HUES6 (cell line): Measurements from ENCODE around the gene ADGRB2.

Experiments
- H3K27ac ChIP-seq: 2 replicates; pipeline ENCODE4 v1.7.0; 2013; ENCODE audit warnings: low read depth, mild to moderate bottlenecking, low read length, inconsistent platforms
- H3K27me3 ChIP-seq: 2 replicates; pipeline ENCODE4 v1.6.1; 2013; ENCODE audit warnings: low read length; ENCODE audit not compliant: control insufficient read depth, insufficient read depth
- H3K36me3 ChIP-seq: 2 replicates; pipeline ENCODE4 v1.6.1; 2013; ENCODE audit warnings: low read length; ENCODE audit not compliant: control insufficient read depth, insufficient read depth
- H3K4me1 ChIP-seq: 2 replicates; pipeline ENCODE4 v1.6.1; 2013; ENCODE audit warnings: low read length; ENCODE audit not compliant: control insufficient read depth, insufficient read depth
- H3K4me3 ChIP-seq: 2 replicates; pipeline ENCODE4 v1.5.1; 2013; ENCODE audit warnings: low read depth, low read length
- H3K9ac ChIP-seq: one replicate; pipeline ENCODE4 v1.6.1; 2013; ENCODE audit warnings: mild to moderate bottlenecking, low read length
- H3K9me3 ChIP-seq: 2 replicates; pipeline ENCODE4 v1.6.1; 2013; ENCODE audit warnings: low read depth, low read length; ENCODE audit not compliant: control insufficient read depth, insufficient read depth

The ADGRB2 gene

DNA sequence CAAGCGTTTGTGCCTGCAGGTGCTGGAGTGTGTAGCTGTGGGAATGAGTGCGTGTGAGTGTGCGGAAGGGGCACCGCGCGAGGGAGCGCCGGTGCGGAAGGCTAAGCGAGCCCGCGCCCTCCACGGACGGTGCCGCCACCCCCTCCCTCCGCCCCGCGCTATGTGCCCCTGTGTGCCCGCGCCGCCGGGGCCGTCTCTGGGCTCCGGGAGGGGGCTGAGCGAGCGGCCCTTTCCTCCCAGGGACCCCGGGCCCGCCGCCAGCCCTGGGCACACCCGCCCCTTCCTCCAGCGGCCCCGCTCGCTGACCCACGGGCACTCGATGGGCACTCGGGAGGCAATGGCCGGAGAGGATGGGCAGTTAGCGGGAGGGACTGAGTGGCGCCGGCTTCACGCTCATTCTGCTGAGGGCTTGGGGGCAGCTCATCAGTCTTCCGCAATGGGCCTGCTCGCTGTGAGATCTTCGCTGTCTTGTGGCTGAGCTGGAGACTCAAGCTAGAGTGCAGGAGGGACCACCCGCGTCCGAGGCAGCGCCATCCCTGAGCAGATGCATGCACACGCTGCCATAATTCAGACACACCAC, 8.6 kb upstream of the ADGRB2 start:
- Histone ChIP-seq H3K9ac (no peak overlapping the region), H3K4me3 (peak overlapping the region; percentile 60), H3K27me3 (peaks cover 61% of the 10 kb centered on the region), H3K9me3 (no peaks in the 10 kb centered on the region), H3K4me1 (peaks cover 38% of the 10 kb centered on the region), H3K36me3 (no peaks in the 10 kb centered on the region), H3K27ac (no peak overlapping the region)

DNA sequence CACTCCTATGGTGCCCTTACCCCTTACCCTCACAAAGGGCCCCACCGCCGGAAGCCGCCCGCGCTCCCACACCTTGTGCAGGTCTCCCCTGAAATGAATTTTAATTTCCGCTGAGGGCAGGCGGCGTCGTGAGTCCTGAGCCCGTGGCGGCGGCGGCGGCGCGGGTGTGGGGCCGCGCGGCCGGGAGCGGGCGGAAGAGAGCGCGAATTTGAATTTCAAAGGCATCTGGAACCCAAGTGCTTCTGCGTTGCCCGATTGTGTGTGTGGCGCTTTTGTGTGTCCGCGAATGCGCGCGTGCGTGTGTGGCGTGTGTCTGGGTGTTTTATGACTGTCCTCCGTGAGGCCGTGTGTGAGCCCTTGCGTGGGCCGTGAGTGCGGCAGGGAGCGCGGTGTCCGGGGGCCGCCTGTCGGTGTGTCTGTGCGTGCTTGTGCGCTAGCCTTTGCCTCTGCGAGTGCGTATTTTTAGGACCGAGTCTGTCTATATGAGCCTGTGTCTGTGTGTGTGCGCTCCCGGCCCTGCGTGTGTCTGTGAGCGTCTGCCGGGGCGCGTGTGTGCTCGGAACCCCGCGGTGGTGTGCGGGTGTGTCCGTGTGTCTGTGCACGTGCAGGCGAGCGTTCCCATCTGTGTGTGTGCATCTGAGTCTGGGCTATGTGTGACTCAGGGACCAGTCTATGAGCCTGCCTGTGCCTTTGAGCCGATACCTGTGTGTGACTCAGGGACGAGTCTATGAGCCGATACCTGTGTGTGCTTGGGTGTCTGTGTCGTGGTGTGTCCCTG, 7.9 kb upstream of the ADGRB2 start:
- Histone ChIP-seq H3K4me3 (peak overlapping the region; percentile 60), H3K4me1 (peaks cover 38% of the 10 kb centered on the region), H3K9me3 (no peaks in the 10 kb centered on the region), H3K36me3 (no peaks in the 10 kb centered on the region), H3K27me3 (peaks cover 67% of the 10 kb centered on the region), H3K27ac (no peak overlapping the region), H3K9ac (peak overlapping the region; percentile 49)

DNA sequence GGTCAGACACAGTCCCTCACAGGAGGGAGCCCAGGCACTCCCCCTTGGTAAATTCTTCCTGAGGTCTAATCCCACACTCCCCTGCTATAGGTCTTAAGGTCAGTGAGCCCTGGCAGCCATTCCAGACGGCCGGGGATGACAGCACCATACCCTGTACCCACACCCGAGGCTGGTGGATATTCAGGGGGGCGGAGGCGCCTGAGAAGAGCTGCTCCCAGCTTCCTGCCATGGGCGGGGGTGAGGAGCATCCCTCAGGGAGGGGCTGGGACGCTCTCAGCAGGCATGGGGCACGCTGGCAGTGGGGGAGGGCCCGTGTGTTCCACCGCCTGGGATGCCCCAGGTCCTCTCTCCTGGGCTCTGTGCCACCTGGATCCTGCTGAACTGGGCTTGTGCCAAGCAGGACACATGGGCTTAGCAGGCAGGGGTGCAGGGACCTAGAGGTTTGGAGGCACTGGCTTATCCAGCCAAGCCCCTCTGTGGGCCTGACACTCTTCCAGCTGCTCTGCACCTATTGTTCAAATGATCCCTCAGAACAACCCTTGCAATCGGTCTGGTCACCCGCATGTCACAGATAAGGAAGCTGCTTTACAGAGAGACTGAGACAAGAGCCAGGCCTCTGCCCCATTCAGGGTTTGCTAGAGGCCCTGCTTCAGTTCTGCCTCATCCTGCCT, 5.7 kb upstream of the ADGRB2 start:
- H3K36me3 ChIP-seq: no peaks in the 10 kb centered on the region
- peaks cover 47% of the 10 kb centered on the region for H3K4me1 ChIP-seq
- H3K9me3 ChIP-seq: no peaks in the 10 kb centered on the region
- H3K27me3 ChIP-seq: peaks cover 57% of the 10 kb centered on the region
- no peak overlapping the region for H3K27ac ChIP-seq
- H3K9ac ChIP-seq: no peak overlapping the region
- no peak overlapping the region for H3K4me3 ChIP-seq

DNA sequence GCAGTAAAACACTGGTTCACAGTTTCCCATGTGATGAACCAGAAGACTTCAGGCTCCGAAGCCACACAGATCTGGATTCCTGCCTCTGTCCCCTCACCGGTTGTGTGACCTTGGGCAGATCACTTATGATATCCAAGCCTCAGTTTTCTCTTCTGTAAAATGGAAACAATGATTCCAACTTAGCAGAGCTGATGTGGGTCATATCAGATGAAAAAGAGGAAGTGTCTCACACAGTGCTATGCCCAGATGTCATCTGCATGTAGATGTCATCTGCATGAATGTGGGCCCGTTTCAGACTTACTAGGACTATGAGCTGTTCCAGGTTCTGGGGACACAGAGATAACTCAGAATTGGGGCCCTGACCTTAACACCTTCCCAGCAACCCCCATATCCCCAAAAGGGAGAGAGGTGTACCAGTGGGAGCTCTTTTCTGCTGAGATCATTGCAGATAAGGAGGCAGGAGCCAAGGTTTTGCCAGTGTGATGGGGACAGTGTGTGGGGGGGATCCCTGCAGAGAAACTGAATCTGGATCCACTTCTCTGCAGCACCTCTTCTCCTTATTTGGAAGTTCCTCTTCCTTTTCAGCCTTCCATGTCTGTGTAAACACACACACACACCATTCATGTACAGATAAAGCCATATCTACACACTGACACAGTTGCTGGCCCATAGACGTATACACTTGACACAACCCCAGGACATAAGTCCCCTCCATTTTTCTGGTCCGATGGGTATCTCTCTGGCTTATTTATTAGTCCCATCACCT, 5.0 kb upstream of the ADGRB2 start:
- H3K9me3 ChIP-seq: no peaks in the 10 kb centered on the region
- H3K4me3 ChIP-seq: no peak overlapping the region
- no peaks in the 10 kb centered on the region for H3K36me3 ChIP-seq
- H3K27ac ChIP-seq: no peak overlapping the region
- H3K4me1 ChIP-seq: peaks cover 52% of the 10 kb centered on the region
- H3K9ac ChIP-seq: no peak overlapping the region
- H3K27me3 ChIP-seq: peaks cover 55% of the 10 kb centered on the region

DNA sequence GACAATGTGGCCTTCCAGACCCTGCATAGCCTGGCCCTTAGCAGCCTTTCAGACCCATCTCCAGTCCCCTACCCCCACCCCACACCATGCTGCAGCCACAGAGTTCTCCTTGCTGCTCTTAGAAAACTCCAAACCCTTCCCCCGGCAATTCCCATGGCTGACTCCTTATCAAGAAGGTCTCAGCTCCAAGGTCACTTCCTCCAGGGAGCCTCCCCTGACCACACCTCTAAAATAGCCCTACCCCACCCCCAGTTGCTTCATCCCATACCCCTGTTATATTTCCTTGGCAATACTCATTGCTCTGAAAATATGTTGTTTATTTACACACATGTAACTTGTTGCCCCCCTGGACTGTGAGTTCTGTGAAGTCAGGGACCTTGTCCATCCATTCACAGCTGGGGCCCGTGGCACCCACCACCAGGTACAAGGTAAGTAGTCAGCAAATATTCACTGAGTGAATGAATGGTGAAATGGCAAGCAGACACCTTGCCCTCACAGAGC, 4.3 kb upstream of the ADGRB2 start:
- no peaks in the 10 kb centered on the region for H3K9me3 ChIP-seq
- peaks cover 52% of the 10 kb centered on the region for H3K4me1 ChIP-seq
- peaks cover 52% of the 10 kb centered on the region for H3K27me3 ChIP-seq
- no peak overlapping the region for H3K4me3 ChIP-seq
- H3K9ac ChIP-seq: no peak overlapping the region
- H3K27ac ChIP-seq: no peak overlapping the region
- no peaks in the 10 kb centered on the region for H3K36me3 ChIP-seq

DNA sequence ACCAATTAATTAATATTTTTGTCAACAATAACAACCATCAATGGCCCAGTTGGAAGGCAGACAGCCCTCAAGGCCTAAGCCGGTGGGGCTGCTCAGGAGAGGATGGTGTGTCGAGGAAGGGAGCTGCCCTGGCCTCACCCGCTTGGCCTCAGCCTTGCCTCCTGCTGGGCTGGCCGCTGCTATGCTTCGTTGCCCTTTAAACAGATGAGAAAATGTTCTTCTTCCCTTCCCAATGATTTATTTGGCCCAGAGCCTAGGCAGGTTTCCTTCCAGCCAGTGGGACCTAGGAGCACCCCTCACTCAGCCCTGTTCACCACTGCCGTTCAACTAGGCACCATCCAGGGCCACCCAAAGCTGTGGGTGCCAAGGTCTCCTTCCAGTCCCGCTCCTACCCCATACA, 3.1 kb upstream of the ADGRB2 start:
- H3K4me1 ChIP-seq: peaks cover 49% of the 10 kb centered on the region
- H3K27me3 ChIP-seq: peaks cover 50% of the 10 kb centered on the region

DNA sequence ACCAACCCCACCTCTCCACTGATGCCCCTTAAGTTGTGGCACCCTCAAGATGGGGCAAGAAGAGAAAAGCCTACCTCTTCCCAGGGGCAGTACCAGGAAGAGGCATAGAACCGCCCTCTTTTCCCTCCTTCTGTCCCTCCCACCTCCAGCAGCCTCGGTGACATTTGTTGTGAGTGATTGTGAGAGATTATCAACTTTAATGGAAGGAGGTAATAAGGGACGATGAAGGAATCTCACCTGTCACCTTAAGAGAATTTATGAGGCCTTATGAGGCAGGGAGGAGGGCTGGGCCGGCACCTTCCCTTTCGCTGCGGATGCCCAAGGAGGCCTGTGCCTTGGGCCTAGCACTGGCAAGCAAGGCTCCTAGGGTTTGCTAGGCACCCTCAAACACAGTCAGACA, 1.4 kb upstream of the ADGRB2 start:
- H3K36me3 ChIP-seq: no peaks in the 10 kb centered on the region
- no peak overlapping the region for H3K4me3 ChIP-seq
- no peak overlapping the region for H3K9ac ChIP-seq
- H3K27me3 ChIP-seq: peaks cover 39% of the 10 kb centered on the region
- no peak overlapping the region for H3K27ac ChIP-seq
- H3K9me3 ChIP-seq: no peaks in the 10 kb centered on the region
- H3K4me1 ChIP-seq: peaks cover 52% of the 10 kb centered on the region

More for the DNA sequence above, 3.1 kb upstream of the ADGRB2 start:
- Histone ChIP-seq H3K36me3 (no peaks in the 10 kb centered on the region), H3K9ac (no peak overlapping the region), H3K4me3 (no peak overlapping the region), H3K27ac (no peak overlapping the region), H3K9me3 (no peaks in the 10 kb centered on the region)

DNA sequence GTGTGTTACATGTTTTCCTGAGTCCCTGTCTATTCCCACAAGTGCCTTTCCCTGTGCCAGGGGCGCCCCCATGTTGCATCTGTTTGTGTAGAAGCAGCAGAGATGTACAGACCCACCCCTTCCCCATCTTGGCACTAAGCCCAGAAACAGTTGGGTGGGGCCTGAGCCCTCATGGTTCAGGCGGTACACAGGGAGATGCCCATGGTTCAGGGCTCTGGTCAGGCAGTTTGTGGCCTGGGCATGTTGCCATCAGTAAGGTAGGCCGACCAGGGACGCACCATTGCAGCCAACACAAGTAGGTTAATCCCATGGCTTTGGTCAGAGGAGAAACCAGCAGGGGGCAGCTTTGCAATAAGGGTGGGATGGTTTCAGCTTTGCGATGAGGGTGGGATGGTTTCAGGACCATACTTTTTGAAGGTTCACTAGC, 914 bp upstream of the ADGRB2 start:
- H3K9me3 ChIP-seq: no peaks in the 10 kb centered on the region
- H3K4me1 ChIP-seq: peaks cover 53% of the 10 kb centered on the region
- H3K4me3 ChIP-seq: peak overlapping the region; percentile 55; the same call in 1 of the 2 replicates
- peaks cover 35% of the 10 kb centered on the region for H3K27me3 ChIP-seq
- no peak overlapping the region for H3K27ac ChIP-seq
- no peaks in the 10 kb centered on the region for H3K36me3 ChIP-seq
- H3K9ac ChIP-seq: no peak overlapping the region

DNA sequence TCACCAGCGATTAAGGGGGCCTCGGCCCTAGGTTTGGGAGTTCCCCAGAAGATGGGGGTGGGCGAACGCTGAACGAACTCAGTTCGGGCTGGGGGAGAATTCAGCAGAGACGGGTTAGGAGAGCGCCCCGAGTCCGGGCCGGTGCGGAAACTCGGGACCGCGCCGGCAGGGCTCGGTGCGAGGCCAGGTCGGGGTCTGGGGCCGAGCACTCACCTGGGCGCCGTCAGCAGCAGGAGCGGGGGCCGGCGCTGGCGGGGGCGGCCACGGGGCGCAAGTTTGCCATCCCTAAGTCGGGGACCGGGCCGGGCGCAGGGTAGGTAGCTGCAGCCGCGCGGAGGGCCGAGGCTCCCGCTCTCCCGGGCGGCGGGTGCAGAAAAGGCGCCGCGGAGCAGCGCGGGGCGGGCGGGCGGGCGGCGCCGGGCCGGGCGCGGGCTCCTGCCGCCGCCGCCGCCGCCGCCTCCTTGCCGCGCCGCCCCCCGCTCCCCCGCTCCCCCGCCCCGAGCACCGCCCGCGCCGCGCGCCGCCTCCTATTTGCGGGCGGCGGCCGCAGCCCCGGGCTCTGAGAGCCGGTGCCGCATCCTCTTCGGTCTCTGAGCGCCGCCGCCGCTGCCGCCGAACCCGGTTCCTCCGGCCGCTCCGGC, 349 bp downstream of the ADGRB2 start:
- peaks cover 54% of the 10 kb centered on the region for H3K4me1 ChIP-seq
- H3K9me3 ChIP-seq: no peaks in the 10 kb centered on the region
- H3K9ac ChIP-seq: no peak overlapping the region
- no peak overlapping the region for H3K27ac ChIP-seq
- peak overlapping the region; percentile 66 for H3K4me3 ChIP-seq
- no peaks in the 10 kb centered on the region for H3K36me3 ChIP-seq
- peaks cover 35% of the 10 kb centered on the region for H3K27me3 ChIP-seq
